ENCODE data around the gene PINK1.

DNA sequence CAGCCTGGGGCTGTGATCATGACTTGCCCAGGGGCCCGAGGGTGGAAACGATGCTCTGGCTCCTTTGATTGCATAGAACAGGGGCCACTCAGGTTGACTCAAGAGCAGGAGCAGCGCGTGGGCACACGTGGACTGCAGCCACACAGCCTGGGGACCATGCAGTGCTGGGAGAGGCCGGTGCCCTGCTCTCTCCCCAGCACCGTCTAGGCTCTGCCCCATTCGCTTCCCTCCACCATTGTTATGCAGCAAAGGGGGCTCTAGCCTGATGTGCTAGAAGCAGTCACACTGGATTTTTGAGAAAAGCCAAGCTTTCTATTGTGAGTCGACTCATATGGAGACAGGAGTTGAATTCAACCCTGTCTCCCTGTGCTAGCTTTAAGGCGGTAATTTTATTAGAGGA lies 8.7 kb downstream of the PINK1 start:
- TF ChIP-seq CTCF (IDR thresholded peaks at IDR 0.05): no peak
- no peak for TF ChIP-seq POLR2A (IDR thresholded peaks at IDR 0.05)

Measured in prostate gland (tissue), 2 donors.